Panc1 (cell line): Measurements from ENCODE around the gene NSD2.

Experiments
- CTCF ChIP-seq: fragments of 450-650 bp; IDR thresholded peaks from 2 replicates; pipeline ENCODE4 v1.5.1; 2017; ENCODE audit warnings: mild to moderate bottlenecking
- POLR2AphosphoS5 ChIP-seq: IDR thresholded peaks from 2 replicates; pipeline ENCODE4 v1.6.1; 2012; ENCODE audit warnings: mild to moderate bottlenecking, low read depth, low read length, moderate library complexity
- REST ChIP-seq, 2 experiments: IDR thresholded peaks; 2 replicates each; pipeline ENCODE4 v1.6.1; 2011 to 2012; ENCODE audit warnings: low read depth in 2 of 2, control low read depth in 1 of 2, low read length in 1 of 2, mild to moderate bottlenecking in 1 of 2, moderate library complexity in 1 of 2; ENCODE audit not compliant: insufficient read depth in 1 of 2
- SIN3A ChIP-seq: IDR thresholded peaks from 2 replicates; pipeline ENCODE4 v1.6.1; 2012; ENCODE audit warnings: low read depth, mild to moderate bottlenecking, low read length, moderate library complexity, borderline replicate concordance; ENCODE audit not compliant: insufficient read depth

- TF ChIP-seq CTCF (no peak), POLR2AphosphoS5 (no peak), REST (IDR thresholded peaks at IDR 0.05; ENCODE audit: insufficient read depth in 1 of 2, low read depth in 2 of 2, low read length in 1 of 2) (no peak), SIN3A (no peak)
These were observed 11.7 kb downstream of the NSD2 start for GRCh38 chr4:1882850-1883271.
